OCI-LY7 (cell line): ENCODE measurements around the gene FCHSD2. TPM values are rescaled to one million over a fixed set of nuclear protein-coding genes. Genes with fewer than 3 reads are reported as not detected.

Experiments used
- BruUV-seq: library from RNA; stranded (reverse); fragments of 400-500 nt; replicated peaks from 2 replicates; lab custom pipeline; 2021; lab: Mats Ljungman, UMichigan
- CTCF ChIA-PET: fragments of 300-600 bp; sonication (Branson Sonifier 250); formaldehyde crosslinking; loops from one replicate; lab custom pipeline; 2022; ENCODE audit warnings: antibody characterized with exemption; ENCODE audit not compliant: unreplicated experiment; lab: Charles Lee
- POLR2A ChIA-PET: fragments of 300-600 bp; sonication (Branson Sonifier 250); formaldehyde crosslinking; loops from one replicate; lab custom pipeline; 2022; ENCODE audit warnings: antibody characterized with exemption; lab: Charles Lee
- DNase-seq: peaks from one replicate; pipeline ENCODE4 v3.0.0-alpha.2; 2015; ENCODE audit warnings: low spot score
- H2AFZ ChIP-seq: fragments of 200-600 bp; sonication (generic), shearing (Covaris generic); 2 replicates; pipeline ENCODE4 v1.6.1; 2014; ENCODE audit warnings: mild to moderate bottlenecking, antibody characterized with exemption, low read length, moderate library complexity
- H3K27ac ChIP-seq: fragments of 200-600 bp; sonication (generic); 2 replicates; pipeline ENCODE4 v1.5.1; 2014; ENCODE audit warnings: mixed run types, low read depth, mild to moderate bottlenecking, moderate library complexity, low read length, inconsistent platforms; ENCODE audit not compliant: poor library complexity, severe bottlenecking
- H3K36me3 ChIP-seq: fragments of 200-600 bp; sonication (generic); 2 replicates; pipeline ENCODE4 v1.6.1; 2014; ENCODE audit warnings: mild to moderate bottlenecking, antibody characterized with exemption, low read length, moderate library complexity, mixed read lengths; ENCODE audit not compliant: insufficient read depth
- H3K4me1 ChIP-seq: fragments of 200-600 bp; sonication (generic); 2 replicates; pipeline ENCODE4 v1.5.1; 2014; ENCODE audit warnings: mild to moderate bottlenecking, low read length; ENCODE audit not compliant: insufficient read depth, poor library complexity, severe bottlenecking
- H3K4me2 ChIP-seq: fragments of 200-600 bp; sonication (generic); 2 replicates; pipeline ENCODE4 v1.6.1; 2014; ENCODE audit warnings: mild to moderate bottlenecking, low read length
- H3K4me3 ChIP-seq: fragments of 200-600 bp; sonication (generic); 2 replicates; pipeline ENCODE4 v1.5.1; 2014; ENCODE audit warnings: mild to moderate bottlenecking, low read depth, low read length; ENCODE audit not compliant: poor library complexity, severe bottlenecking
- H3K79me2 ChIP-seq: fragments of 200-600 bp; sonication (generic); 2 replicates; pipeline ENCODE4 v1.6.1; 2016; ENCODE audit warnings: low read depth, mild to moderate bottlenecking, low read length, moderate library complexity, mixed read lengths; ENCODE audit not compliant: insufficient read depth
- H3K9me2 ChIP-seq: fragments of 200-600 bp; sonication (generic); 2 replicates; pipeline ENCODE4 v1.6.1; 2016; ENCODE audit warnings: mild to moderate bottlenecking, low read length, mixed read lengths; ENCODE audit not compliant: insufficient read depth
- H3K9me3 ChIP-seq: fragments of 200-600 bp; sonication (generic); 2 replicates; pipeline ENCODE4 v1.6.1; 2014; ENCODE audit warnings: mild to moderate bottlenecking, mixed run types, low read length, mixed read lengths
- H4K20me1 ChIP-seq: fragments of 200-600 bp; sonication (generic); 2 replicates; pipeline ENCODE4 v1.6.1; 2014; ENCODE audit warnings: mild to moderate bottlenecking, antibody characterized with exemption, low read length, moderate library complexity, mixed read lengths; ENCODE audit not compliant: insufficient read depth
- EZH2phosphoT487 ChIP-seq: fragments of 200-600 bp; sonication (generic); IDR thresholded peaks from 2 replicates; pipeline ENCODE4 v1.6.1; 2018; ENCODE audit warnings: low read depth, borderline replicate concordance, mild to moderate bottlenecking, mixed run types, antibody characterized with exemption, low read length, moderate library complexity, mixed read lengths
- intact Hi-C: fragments of 100-400 bp; cut with micrococcal nuclease; formaldehyde crosslinking; loops from one replicate; pipeline ENCODE4 v1.10.0; 2022; ENCODE audit not compliant: unreplicated experiment
- total RNA-seq, 2 experiments: library from RNA; depleted of rRNA in 1 of 2; stranded (reverse); fragments of >200 nt in 1 of 2; shearing (Covaris generic) in 1 of 2; gene quantifications; 2 replicates each; pipeline ENCODE4 v1.2.3, GENCODE V29; 2014 to 2022
- TF ChIP-seq, protein P1 (sequence below): fragments of 200-600 bp; sonication (generic); conservative IDR thresholded peaks from 2 replicates; pipeline ENCODE4 v1.5.1; 2014; ENCODE audit warnings: mild to moderate bottlenecking, antibody characterized with exemption, low read length, moderate library complexity, mixed read lengths

FCHSD2 gene
- total RNA-seq, 2 experiments from 2014 or later, result 39.0 to 147 TPM

- Histone ChIP-seq H3K79me2 (no peaks in the 10 kb centered on the region), H3K9me2 (no peaks in the 10 kb centered on the region), H3K9me3 (no peaks in the 10 kb centered on the region), H3K4me1 (peaks cover 22% of the 10 kb centered on the region), H2AFZ (no peak overlapping the region), H4K20me1 (no peaks in the 10 kb centered on the region), H3K4me2 (no peak overlapping the region), H3K4me3 (no peak overlapping the region), H3K27ac (no peak overlapping the region), H3K36me3 (peaks cover 91% of the 10 kb centered on the region)
- no peak for DNase-seq
- no TSS peak for BruUV-seq
- TF ChIP-seq EZH2phosphoT487, result no peak
- TF ChIP-seq, protein P1, sequence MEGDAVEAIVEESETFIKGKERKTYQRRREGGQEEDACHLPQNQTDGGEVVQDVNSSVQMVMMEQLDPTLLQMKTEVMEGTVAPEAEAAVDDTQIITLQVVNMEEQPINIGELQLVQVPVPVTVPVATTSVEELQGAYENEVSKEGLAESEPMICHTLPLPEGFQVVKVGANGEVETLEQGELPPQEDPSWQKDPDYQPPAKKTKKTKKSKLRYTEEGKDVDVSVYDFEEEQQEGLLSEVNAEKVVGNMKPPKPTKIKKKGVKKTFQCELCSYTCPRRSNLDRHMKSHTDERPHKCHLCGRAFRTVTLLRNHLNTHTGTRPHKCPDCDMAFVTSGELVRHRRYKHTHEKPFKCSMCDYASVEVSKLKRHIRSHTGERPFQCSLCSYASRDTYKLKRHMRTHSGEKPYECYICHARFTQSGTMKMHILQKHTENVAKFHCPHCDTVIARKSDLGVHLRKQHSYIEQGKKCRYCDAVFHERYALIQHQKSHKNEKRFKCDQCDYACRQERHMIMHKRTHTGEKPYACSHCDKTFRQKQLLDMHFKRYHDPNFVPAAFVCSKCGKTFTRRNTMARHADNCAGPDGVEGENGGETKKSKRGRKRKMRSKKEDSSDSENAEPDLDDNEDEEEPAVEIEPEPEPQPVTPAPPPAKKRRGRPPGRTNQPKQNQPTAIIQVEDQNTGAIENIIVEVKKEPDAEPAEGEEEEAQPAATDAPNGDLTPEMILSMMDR, result no peak
- ChIA-PET POLR2A (no interaction called here), CTCF (no interaction called here)
- intact Hi-C loops, result no loop called here
These were observed 315.8 kb downstream of the FCHSD2 start for GRCh38 chr11:72826191-72826941.

DNA sequence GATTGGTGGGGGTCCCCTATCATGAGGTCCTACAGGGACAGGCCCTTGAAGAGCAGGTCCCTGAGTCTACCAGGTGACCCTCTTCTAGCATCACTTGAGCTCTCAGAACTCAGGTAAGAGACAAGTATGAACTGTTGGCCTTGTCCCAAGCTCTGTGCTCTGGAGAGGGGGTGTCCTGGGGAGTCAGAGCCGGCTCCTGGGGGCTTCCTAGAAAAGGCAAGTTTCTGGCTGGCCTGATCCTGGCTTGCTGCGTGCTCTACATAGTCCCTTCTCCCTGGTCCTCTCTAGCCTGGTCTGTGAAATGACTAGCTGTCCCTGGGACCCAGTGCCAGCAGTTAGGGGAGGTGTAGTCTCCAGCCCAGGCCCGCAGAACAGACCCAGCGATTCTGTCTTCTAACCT, 316.5 kb downstream of the FCHSD2 start:
- Histone ChIP-seq H3K36me3 (peaks cover 91% of the 10 kb centered on the region), H3K27ac (no peak overlapping the region), H3K4me1 (peaks cover 22% of the 10 kb centered on the region), H3K4me3 (no peak overlapping the region), H3K9me3 (no peaks in the 10 kb centered on the region), H4K20me1 (no peaks in the 10 kb centered on the region), H2AFZ (no peak overlapping the region), H3K79me2 (no peaks in the 10 kb centered on the region), H3K9me2 (no peaks in the 10 kb centered on the region), H3K4me2 (no peak overlapping the region)
- intact Hi-C loops, result no loop called here
- DNase-seq, result no peak
- POLR2A ChIA-PET, result no interaction called here
- CTCF ChIA-PET, result no interaction called here
- no peak for TF ChIP-seq EZH2phosphoT487
- TF ChIP-seq, protein P1, result no peak
- BruUV-seq, result no TSS peak

GRCh38 chr11:72824811-72825505, 317.2 kb downstream of the FCHSD2 start:
- no peak overlapping the region for H3K4me2 ChIP-seq
- no peak overlapping the region for H3K4me3 ChIP-seq
- H2AFZ ChIP-seq, result no peak overlapping the region
- no peaks in the 10 kb centered on the region for H3K79me2 ChIP-seq
- no TSS peak for BruUV-seq
- peaks cover 22% of the 10 kb centered on the region for H3K4me1 ChIP-seq
- H4K20me1 ChIP-seq, result no peaks in the 10 kb centered on the region
- ChIA-PET POLR2A (no interaction called here), CTCF (no interaction called here)
- no peak for DNase-seq
- no peaks in the 10 kb centered on the region for H3K9me3 ChIP-seq
- no peak overlapping the region for H3K27ac ChIP-seq
- H3K9me2 ChIP-seq, result no peaks in the 10 kb centered on the region
- peaks cover 91% of the 10 kb centered on the region for H3K36me3 ChIP-seq
- TF ChIP-seq, protein P1, result no peak
- no peak for TF ChIP-seq EZH2phosphoT487
- intact Hi-C loops, result loop anchor here (1.0 kb wide), 1 partner anchor 24 kb away; no protein-coding TSS in a partner anchor
